Natural killer cell (primary cell): ENCODE measurements around the gene CCDC85A. TPM values are rescaled to one million over a fixed set of nuclear protein-coding genes. Genes with fewer than 3 reads are reported as not detected.

Experiments
- ATAC-seq, 3 donors: fragments of 150-1000 bp in 2 of 3; fragments of 200-7000 bp in 1 of 3; cut with Tn5 transposase; 1 replicate in 1 of 3; 2 replicates in 2 of 3; pipeline ENCODE4 v1.10.0; 2021; ENCODE audit warnings: mild to moderate bottlenecking in 2 of 3, moderate library complexity in 2 of 3
- DNase-seq, 2 donors: peaks; one replicate each; pipeline versions ENCODE4 v3.0.0 to v3.0.0-alpha.2; 2013 to 2021; ENCODE audit warnings: mixed read lengths in 1 of 2
- H3K27ac ChIP-seq: one replicate; pipeline ENCODE4 v1.5.1; 2013; ENCODE audit warnings: mild to moderate bottlenecking, low read length
- H3K27me3 ChIP-seq: one replicate; pipeline ENCODE4 v1.6.1; 2013; ENCODE audit warnings: low read length; ENCODE audit not compliant: control insufficient read depth, insufficient read depth
- H3K36me3 ChIP-seq: one replicate; pipeline ENCODE4 v1.6.1; 2013; ENCODE audit warnings: low read length; ENCODE audit not compliant: control insufficient read depth, insufficient read depth
- H3K4me1 ChIP-seq: one replicate; pipeline ENCODE4 v1.6.1; 2013; ENCODE audit warnings: low read length; ENCODE audit not compliant: control insufficient read depth, insufficient read depth
- H3K4me3 ChIP-seq: one replicate; pipeline ENCODE4 v1.5.1; 2013; ENCODE audit warnings: low read length
- H3K9me3 ChIP-seq: one replicate; pipeline ENCODE4 v1.6.1; 2013; ENCODE audit warnings: low read length; ENCODE audit not compliant: control insufficient read depth, insufficient read depth
- H3K27ac Mint-ChIP-seq, 2 donors: one replicate each; pipeline ENCODE4 v1.8.0; 2022; ENCODE audit warnings: mild to moderate bottlenecking in 2 of 2, mixed read lengths in 2 of 2, moderate library complexity in 1 of 2
- H3K27me3 Mint-ChIP-seq, 2 donors: one replicate each; pipeline ENCODE4 v1.8.0; 2022; ENCODE audit warnings: low read depth in 2 of 2, mixed read lengths in 2 of 2
- H3K36me3 Mint-ChIP-seq: one replicate; pipeline ENCODE4 v1.8.0; 2022; ENCODE audit warnings: mixed read lengths
- H3K4me1 Mint-ChIP-seq, 2 donors: one replicate each; pipeline ENCODE4 v1.8.0; 2022; ENCODE audit warnings: mixed read lengths in 2 of 2
- H3K4me3 Mint-ChIP-seq: one replicate; pipeline ENCODE4 v1.8.0; 2022; ENCODE audit warnings: mild to moderate bottlenecking, moderate library complexity, mixed read lengths
- H3K9me3 Mint-ChIP-seq, 2 donors: one replicate each; pipeline ENCODE4 v1.8.0; 2022; ENCODE audit warnings: mixed read lengths in 2 of 2
- CTCF ChIP-seq: fragments of 200-600 bp; IDR thresholded peaks from one replicate; pipeline ENCODE4 v1.8.0; 2022; ENCODE audit warnings: antibody characterized with exemption
- WGBS: methylation state at CpG from one replicate; pipeline ENCODE4 v1.1.7; 2013; ENCODE audit warnings: missing lambda C conversion rate; ENCODE audit not compliant: insufficient coverage; 5-methylcytosine and 5-hydroxymethylcytosine counted together
- intact Hi-C: fragments of 100-400 bp; cut with micrococcal nuclease; formaldehyde crosslinking; loops from one replicate; pipeline ENCODE4 v1.14.2; 2022
- total RNA-seq, 4 donors: library from RNA; stranded (reverse); fragments of 120-200 nt in 1 of 4; gene quantifications; one replicate each; pipeline versions ENCODE4 v1.2.3 to v1.2.4, GENCODE V29; 2013 to 2022

CCDC85A gene
- total RNA-seq, 3 donors from 2014 or later (not counting 1 experiment from before 2014, with no cell fraction given): not detected

- H3K4me1 ChIP-seq: no peaks in the 10 kb centered on the region
- no peak overlapping the region for H3K4me3 Mint-ChIP-seq
- TF ChIP-seq CTCF: no peak
- H3K9me3 Mint-ChIP-seq: peaks cover 14 to 17% of the 10 kb centered on the region in 2 donors
- H3K27me3 ChIP-seq: no peaks in the 10 kb centered on the region
- H3K27me3 Mint-ChIP-seq: no peaks in the 10 kb centered on the region
- H3K36me3 Mint-ChIP-seq: no peaks in the 10 kb centered on the region
- no peak overlapping the region for H3K27ac ChIP-seq
- no peak overlapping the region for H3K27ac Mint-ChIP-seq
- 89% methylated on average over 2 of the region's 2 CpGs for WGBS
- H3K4me3 ChIP-seq: no peak overlapping the region
- H3K36me3 ChIP-seq: no peaks in the 10 kb centered on the region
- DNase-seq: no peak
- no peaks in the 10 kb centered on the region for H3K4me1 Mint-ChIP-seq
- ATAC-seq: no peak
- peaks cover 4% of the 10 kb centered on the region for H3K9me3 ChIP-seq
- intact Hi-C loops: no loop called here
These were observed 66.5 kb downstream of the CCDC85A start for GRCh38 chr2:56250153-56250729.

- Histone ChIP-seq H3K36me3 (no peaks in the 10 kb centered on the region), H3K27ac (no peak overlapping the region), H3K9me3 (no peaks in the 10 kb centered on the region), H3K4me3 (no peak overlapping the region), H3K27me3 (no peaks in the 10 kb centered on the region), H3K4me1 (no peaks in the 10 kb centered on the region)
- H3K4me3 Mint-ChIP-seq: no peak overlapping the region
- H3K27me3 Mint-ChIP-seq: no peaks in the 10 kb centered on the region
- no peak for TF ChIP-seq CTCF
- DNase-seq (no peak), ATAC-seq (no peak)
- intact Hi-C loops: no loop called here
- no peaks in the 10 kb centered on the region for H3K4me1 Mint-ChIP-seq
- peaks cover 10 to 14% of the 10 kb centered on the region in 2 donors for H3K9me3 Mint-ChIP-seq
- no peaks in the 10 kb centered on the region for H3K36me3 Mint-ChIP-seq
- 83% methylated on average over 1 of the region's 1 CpG for WGBS
- no peak overlapping the region for H3K27ac Mint-ChIP-seq
These were observed 76.6 kb downstream of the CCDC85A start for GRCh38 chr2:56260415-56260814.

GRCh38 chr2:56262241-56262640, 78.5 kb downstream of the CCDC85A start:
- no peaks in the 10 kb centered on the region for H3K27me3 ChIP-seq
- H3K4me1 ChIP-seq: no peaks in the 10 kb centered on the region
- no peak for TF ChIP-seq CTCF
- Mint-ChIP-seq H3K27me3 (no peaks in the 10 kb centered on the region), H3K9me3 (peaks cover 15% of the 10 kb centered on the region in 2 donors), H3K4me3 (no peak overlapping the region), H3K4me1 (no peaks in the 10 kb centered on the region), H3K27ac (no peak overlapping the region), H3K36me3 (no peaks in the 10 kb centered on the region)
- H3K9me3 ChIP-seq: peaks cover 2% of the 10 kb centered on the region
- WGBS: 92% methylated on average over 1 of the region's 1 CpG
- H3K36me3 ChIP-seq: no peaks in the 10 kb centered on the region
- DNase-seq (no peak), ATAC-seq (no peak)
- H3K27ac ChIP-seq: no peak overlapping the region
- intact Hi-C loops: no loop called here
- no peak overlapping the region for H3K4me3 ChIP-seq

GRCh38 chr2:56263876-56264275, 80.1 kb downstream of the CCDC85A start:
- Histone ChIP-seq H3K36me3 (no peaks in the 10 kb centered on the region), H3K4me3 (no peak overlapping the region), H3K27me3 (no peaks in the 10 kb centered on the region), H3K9me3 (peaks cover 2% of the 10 kb centered on the region), H3K27ac (no peak overlapping the region), H3K4me1 (no peaks in the 10 kb centered on the region)
- TF ChIP-seq CTCF: no peak
- H3K4me1 Mint-ChIP-seq: no peaks in the 10 kb centered on the region
- no peak for ATAC-seq
- no peak for DNase-seq
- H3K36me3 Mint-ChIP-seq: no peaks in the 10 kb centered on the region
- H3K4me3 Mint-ChIP-seq: no peak overlapping the region
- no peaks in the 10 kb centered on the region for H3K27me3 Mint-ChIP-seq
- WGBS: 84% methylated on average over 2 of the region's 2 CpGs
- H3K27ac Mint-ChIP-seq: no peak overlapping the region
- peaks cover 15% of the 10 kb centered on the region in 2 donors for H3K9me3 Mint-ChIP-seq
- intact Hi-C loops: no loop called here
